IPS-18c (cell line): ENCODE measurements around the gene ROBO3.

ENCODE experiments used
- H3K4me3 ChIP-seq: 2 replicates; pipeline ENCODE4 v1.7.0; 2013; ENCODE audit warnings: low read depth, mild to moderate bottlenecking, low read length, moderate library complexity; ENCODE audit not compliant: insufficient read depth
- H3K9me3 ChIP-seq: one replicate; pipeline ENCODE4 v1.6.1; 2013; ENCODE audit warnings: mild to moderate bottlenecking, low read length, moderate library complexity; ENCODE audit not compliant: control insufficient read depth, insufficient read depth

The ROBO3 gene

DNA sequence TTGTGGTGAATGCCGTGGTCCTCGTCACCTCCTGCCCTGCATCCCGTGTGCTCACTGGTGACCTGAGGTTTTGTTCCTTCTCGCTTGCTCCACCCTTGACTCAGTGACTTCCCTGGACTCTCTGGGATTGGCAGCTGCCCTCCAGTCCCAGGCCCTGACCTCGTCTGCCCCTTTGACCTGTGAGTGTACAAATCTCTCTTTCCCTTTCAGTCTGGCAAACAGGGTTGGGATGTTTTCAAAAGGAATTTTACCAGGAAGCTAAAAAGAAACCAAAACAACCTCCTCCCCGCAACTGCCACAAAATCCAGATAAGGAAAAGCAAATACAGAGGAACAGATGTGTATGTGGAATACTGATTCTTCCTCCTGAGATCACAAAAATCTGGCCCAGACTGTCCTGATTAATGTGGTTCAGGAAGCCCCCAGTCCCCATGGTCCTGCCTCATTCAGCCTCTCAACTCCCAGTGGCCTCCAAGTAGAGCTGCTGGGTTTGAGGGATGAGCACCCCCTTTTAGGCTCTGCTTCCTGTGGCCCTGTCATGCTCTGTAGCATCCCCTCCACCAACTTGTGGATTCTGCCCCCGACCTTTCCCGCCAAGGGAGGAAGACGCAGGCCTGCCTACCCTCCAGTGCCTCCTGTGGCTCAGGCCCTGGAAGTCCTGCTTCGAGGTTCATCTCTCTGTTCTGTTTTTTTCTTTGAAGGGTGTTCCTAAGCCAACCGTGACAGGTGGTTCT lies 17.3 kb downstream of the ROBO3 start:
- no peaks in the 10 kb centered on the region for H3K9me3 ChIP-seq
- no peak overlapping the region for H3K4me3 ChIP-seq

DNA sequence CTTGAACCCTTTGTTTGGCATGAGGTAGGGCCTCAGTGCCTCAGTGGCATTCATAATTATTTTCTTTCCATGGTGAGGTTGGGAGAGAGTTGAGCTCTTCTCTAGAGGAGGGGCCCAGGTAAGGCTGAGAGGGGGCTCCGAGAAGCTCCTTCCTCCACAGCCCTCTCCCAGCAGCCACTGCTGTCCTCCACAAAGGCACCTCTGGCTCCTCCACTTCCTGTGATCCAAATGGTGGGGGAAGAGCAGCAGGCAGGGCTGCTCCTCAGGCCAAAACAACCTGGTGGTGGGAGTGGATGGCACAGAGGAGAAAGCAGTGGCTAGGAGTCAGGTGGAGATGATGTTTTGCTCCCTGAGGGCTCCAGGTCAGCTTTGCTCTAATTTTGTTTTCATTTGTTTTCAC lies 19.1 kb downstream of the ROBO3 start:
- Histone ChIP-seq H3K4me3 (no peak overlapping the region), H3K9me3 (no peaks in the 10 kb centered on the region)

DNA sequence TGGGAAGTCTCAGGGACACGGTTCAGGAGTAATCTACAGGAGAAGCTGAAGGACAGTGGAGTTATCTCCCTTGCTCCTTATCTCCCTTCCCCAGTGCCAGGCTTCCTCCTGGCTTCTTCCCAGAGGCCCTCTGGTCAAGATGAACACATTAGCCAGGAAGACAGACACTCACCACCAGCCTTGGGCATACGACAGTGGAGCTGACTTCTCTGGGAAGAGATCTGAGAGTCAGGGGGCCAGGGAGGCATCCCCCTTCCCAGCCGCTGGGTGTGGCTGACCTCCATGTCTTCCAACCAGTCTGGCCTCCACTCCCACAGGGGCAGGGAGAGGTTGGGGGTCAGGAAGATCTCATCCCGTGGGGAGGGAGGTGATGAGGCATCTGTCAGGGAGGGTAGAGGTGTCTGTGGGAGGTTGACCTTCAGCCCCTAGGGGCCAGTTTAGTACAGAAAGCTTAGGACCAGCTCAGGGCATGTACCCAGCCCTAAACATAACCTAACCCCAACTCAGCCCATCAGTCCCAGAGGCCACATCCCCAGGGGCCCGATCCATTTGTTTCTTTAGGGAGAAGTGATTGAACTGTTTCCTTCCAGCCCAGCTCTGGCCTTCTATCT lies 19.7 kb downstream of the ROBO3 start:
- Histone ChIP-seq H3K9me3 (no peaks in the 10 kb centered on the region), H3K4me3 (no peak overlapping the region)

DNA sequence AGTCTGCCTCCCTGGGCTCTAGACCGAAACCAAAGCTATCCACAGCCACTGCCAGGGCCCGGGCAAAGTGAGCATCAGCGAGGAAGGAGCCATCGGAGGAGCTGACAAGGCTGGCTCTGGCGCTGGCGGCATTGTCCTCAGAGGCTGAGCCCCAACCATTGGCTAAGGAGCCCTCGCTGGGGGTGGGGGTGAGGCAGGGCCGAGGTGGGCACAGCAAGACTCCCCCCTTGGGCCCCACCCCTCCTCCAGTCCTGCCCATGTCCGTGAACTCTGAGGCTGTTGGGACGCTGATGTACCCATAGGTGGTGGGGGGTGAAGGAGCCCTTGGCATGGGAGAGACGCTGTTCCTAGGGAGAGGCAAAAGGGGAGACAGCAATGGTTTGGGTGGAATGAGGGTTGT lies 21.2 kb downstream of the ROBO3 start:
- H3K4me3 ChIP-seq: no peak overlapping the region
- no peaks in the 10 kb centered on the region for H3K9me3 ChIP-seq

DNA sequence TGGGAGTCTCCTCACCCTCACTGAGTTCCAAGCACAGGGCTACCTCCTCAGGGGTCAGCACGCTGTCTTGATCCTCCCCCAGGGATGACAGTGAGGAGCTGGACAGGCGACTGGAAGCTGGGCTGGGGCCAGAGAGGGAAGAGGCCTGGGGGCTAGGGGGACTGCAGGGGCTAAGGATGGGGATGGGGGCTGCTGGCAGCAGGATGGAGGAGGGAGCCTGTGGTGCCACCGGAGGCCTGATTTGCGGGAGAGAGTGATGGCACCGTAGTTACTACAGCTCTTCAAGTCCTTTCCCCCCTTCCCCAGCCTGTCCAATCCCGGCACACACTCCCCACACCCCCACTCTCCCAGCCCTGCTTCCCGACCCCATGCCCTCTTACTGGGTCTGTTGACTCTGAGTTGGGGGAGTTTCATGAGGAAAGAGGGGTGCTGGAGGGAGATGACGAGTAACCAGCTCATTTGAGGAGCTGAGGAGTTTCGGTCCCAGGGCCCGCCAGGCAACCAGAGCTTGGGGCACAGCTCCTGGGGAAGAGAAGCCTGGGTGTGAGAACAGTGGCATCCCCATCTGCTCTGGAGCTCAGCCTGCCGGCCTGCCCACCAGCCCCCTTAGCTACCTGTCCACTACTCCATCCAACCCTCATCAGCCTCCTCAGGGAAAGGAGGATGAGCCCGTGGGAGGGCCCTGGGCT lies 21.9 kb downstream of the ROBO3 start:
- no peaks in the 10 kb centered on the region for H3K9me3 ChIP-seq
- H3K4me3 ChIP-seq: no peak overlapping the region

DNA sequence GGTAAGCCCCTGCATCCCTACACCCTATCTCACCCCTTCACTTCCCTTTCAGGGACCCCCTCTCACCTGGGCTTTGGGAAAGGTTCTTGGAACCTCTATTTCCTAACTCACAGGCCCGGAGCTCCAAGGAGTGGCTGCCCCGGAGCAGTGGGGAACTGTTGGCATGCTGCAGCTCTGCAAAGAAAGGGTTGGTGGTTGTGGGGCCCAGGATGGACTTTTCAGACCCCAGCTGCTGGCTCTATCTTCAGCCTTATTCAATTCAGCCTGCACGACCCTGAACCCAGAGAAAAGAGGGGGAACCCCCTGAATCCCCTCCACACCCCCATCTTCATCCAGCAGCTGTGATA lies 22.4 kb downstream of the ROBO3 start:
- no peaks in the 10 kb centered on the region for H3K9me3 ChIP-seq
- H3K4me3 ChIP-seq: no peak overlapping the region

DNA sequence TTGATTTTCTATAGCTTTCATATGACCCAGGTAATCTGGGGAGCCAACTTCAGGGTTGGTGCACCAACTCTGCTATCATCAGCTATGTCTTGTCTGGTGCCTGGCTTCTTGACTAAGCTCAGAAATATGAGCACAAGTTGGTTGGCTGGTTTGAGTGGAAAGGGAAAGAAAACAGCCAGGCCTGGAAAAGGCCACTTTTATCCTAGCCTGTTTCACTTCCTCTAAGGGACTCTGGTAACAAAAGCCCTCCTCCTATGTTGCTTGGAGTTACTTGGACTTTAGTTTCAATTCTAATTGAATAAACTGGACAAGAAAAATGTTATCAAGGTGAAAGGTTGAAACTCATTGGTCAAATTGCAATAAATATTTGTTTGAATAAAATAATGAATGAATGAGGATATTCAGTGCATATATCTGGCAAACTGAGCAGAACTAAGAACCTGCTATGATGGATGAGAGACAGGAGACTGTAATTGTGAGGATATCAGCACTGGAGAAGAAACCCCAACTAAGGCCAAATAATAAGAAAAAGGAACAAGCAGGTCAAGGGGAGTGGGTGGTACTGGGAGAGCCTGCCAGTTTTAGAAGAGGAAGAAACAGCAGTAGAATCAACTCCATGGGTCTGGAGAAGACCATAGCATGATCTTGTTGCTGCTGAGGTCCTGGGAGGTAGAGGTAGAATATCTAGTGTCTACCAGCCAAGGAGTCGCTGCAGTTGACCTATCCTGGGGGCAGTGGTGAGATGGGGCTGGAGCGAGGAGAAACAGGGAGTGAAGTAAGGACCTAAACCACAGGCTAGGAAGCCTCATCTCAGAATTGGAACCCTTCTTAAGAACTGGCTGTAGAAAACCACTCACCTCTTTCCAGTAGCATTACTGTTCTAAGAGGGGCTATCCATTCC lies 24.2 kb downstream of the ROBO3 start:
- no peak overlapping the region for H3K4me3 ChIP-seq
- H3K9me3 ChIP-seq: no peaks in the 10 kb centered on the region

DNA sequence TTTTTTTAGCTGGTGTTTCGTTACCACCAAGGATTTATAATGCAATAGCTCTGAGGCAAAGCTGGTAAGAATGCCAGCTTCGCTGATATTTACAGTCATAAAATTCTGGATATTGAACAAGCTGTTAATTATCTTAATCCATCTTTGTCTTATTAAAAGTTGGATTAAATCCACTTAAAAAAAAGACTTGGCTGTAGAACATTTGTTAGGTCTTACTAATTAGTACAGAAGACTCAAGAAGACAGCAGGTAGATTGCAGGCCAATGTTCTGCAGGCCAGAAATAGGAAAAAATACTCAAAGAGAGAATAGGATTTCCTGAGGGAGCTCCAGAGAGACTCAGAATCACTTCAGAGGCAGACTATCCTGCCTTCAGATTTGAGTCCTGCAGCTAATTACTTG lies 24.9 kb downstream of the ROBO3 start:
- no peak overlapping the region for H3K4me3 ChIP-seq
- no peaks in the 10 kb centered on the region for H3K9me3 ChIP-seq

DNA sequence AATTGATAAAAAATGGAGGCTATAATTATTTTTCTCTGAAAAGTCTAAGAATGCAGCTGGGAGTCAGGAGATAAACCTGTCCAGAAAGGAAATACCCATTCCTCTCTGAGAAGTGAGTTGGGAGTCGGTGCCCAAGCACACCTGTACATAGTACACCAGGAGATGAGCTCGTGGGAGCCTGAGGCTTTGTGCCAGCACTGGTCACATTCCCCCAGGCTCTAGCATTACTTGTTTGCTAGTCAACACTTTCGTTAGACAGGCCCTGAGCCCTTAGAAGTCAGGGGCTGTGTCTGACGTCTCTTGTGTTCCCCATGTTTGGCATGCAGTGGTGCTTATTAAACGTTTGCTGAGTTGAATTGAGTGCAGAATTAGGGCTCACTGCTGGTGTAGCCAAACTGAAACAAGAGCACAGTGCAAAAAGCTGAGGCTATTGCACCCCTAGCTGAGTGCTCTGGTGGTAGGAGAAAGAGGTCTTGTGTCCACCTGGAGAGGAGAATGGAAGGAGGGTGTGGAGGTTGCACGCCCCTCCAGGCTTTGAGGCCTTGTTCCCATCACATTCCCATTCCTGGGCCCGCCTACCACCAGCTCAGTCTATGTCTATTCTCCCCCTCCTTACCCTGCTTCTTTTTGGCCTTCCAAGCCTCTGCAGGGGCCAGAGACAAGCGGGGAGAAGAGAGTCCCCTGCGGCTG lies 25.6 kb downstream of the ROBO3 start:
- no peak overlapping the region for H3K4me3 ChIP-seq

DNA sequence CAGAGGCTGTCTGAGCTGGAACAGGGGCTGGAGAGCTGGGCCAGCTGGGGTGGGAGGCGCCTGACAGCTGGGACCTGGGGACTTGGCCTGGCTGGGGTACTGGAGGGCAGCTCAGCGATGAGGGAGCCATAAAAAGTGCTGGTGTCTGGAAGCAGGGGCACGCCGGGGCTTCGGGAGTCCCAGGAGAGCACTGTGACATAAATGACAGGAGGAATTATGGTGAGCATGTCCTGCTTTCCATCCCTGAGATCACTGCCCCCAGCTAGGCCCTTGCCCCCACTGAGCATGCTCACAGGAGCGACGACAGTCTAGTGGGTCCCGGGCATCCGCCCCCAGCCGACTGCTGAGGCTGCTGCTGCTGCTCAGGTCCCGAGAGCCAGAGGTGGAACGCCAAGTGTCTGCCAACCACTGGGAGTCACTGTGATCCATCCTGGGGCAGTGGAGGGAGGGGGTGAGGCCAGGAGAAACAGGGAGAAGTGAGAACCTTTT lies 26.2 kb downstream of the ROBO3 start:
- Histone ChIP-seq H3K9me3 (no peaks in the 10 kb centered on the region), H3K4me3 (no peak overlapping the region)

More for the DNA sequence above, 25.6 kb downstream of the ROBO3 start:
- no peaks in the 10 kb centered on the region for H3K9me3 ChIP-seq

DNA sequence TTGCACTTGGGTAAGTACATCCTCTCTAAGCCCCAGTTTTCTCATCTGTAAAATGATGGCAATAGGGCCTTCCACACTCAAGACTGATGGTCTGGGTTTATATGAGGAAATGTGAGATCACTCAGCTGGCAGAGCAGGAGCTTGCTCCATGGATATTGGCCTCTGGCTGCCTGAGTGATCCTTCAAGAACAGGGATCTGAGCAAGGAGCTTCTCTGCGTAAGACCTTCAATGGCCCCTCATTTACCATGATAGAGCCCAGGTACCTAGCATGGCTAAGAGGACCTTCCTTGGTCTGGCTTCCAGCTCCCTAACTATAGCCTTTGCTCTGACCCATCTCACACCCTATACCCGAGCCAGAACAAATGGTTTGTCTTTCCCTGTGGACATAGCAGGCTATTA lies 26.9 kb downstream of the ROBO3 start:
- Histone ChIP-seq H3K4me3 (no peak overlapping the region), H3K9me3 (no peaks in the 10 kb centered on the region)

DNA sequence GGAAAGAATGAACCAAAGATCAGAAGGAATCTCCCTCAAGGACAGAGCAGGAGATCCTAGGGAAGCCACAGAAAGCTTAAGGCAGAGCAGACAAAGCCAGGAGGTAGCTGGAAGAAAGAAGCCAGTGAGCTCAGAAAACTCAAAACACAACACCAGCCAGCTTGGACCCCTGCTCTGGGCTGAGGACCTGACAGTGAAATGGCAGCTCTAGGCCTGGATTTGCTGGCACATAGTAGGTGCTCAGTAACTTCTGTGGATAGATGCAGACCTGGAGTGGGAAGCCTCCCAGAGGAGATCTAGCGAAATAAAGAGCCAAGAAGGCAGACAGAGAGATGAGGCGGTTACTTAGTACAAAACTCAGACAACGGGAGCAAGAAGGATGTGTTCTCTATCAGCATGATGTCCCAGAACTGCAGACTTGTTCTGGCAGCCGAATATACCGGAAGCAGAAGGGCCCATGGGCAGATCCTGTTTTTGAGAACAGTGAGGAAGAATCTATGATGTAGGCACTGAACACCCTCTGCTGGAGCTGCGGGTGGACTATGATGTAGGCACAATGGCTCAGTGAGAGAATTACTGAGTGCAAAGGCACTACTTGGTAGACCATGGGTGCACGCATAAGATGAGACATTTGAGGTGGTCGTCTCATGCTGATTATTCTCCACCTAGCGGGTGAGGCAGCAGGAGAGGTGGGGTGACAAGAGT lies 27.7 kb downstream of the ROBO3 start:
- Histone ChIP-seq H3K4me3 (no peak overlapping the region), H3K9me3 (no peaks in the 10 kb centered on the region)

DNA sequence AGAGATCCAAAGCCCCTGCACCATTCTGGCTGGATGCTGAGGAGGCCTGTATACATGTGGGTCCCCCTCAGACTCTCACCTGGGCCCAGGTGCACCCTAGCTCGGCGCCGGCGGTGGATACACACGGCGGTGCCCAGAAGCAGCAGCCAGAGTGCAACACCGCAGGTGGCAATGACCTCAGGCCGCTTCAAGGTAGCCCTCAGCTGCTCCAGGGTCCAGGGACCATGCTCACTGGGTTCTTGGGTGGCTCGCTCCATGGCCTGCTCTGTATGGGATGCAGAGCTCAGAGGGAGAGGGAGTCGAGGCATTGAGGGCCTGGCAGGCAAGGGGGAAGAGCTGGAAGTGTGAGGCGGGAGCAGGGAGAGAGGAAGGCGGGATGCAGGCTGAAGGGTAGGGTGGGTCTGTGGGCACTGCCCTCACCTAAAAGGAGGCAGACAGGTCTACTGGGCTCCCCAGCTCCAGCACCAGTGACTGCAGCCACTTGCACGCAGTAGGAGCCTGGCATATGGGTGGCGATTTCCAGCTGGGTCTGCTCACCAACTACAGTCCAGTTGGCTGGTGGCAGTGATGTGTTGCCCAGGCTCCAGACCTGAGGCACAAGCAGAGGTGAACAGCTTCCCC lies 28.7 kb downstream of the ROBO3 start:
- no peaks in the 10 kb centered on the region for H3K9me3 ChIP-seq
- H3K4me3 ChIP-seq: no peak overlapping the region

DNA sequence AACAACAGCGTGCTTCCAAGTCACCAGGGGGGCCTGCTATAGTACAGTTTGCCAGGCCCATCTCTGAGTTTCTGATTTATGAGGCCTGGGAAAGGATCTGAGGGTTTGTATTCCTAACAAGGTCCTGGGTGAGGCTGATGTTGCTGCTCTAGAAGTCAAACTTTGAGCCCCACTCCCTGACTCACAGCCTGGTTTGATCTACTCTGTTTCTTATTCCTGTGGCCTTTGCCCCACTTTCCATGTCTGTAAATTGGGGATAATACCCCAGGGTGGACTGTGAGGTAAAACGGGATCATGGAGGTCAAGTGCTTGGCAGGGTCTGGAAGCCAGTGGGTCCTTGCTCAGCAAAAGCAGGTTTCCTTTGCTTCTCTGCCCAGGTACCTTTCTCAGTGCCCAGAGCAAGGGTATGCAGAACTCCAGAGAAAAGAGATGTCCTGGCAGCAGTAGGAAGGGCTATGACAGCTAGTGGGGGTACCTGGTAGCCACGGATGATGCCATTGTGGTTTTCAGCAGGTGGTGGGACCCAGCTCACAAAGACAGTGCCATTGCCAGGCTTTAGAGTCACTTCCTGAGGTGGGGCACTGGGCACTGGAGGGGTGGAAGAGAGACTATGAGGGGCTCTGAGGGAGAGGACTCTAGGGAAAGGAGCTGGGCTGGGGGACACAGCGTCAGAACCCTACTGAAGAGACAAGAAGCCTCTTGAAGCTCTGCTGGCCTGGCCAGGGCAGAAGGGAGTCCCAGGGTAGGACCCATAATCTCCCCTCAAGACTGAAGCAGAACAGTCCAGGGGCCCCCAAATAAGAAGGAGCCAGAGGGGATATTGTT lies 29.6 kb downstream of the ROBO3 start:
- Histone ChIP-seq H3K4me3 (no peak overlapping the region), H3K9me3 (no peaks in the 10 kb centered on the region)

DNA sequence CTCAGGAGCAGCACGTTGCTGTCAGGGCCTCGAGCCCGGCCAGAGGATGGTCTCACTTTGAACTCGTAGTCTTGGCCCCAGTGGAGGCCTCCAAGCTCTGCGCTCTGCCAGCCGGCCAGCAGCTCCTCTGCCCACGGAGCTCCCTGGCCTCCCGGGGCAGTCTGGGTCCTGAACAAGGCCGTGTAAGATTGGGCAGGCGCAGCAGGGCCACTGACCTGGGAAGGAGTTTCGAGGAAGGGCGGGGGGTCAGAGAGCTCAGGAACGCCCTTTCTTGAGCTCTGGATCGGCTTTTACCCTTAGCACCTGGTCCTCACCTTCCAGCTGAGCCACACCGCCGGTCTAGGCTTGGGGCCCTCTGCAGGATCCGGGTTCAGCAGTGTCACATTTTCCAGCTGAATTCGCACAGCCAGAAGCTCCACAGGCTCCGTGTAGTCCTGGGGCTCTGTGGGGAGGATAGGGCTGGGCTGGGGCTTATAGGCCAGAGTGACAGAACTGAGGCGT lies 30.3 kb downstream of the ROBO3 start:
- Histone ChIP-seq H3K4me3 (no peak overlapping the region), H3K9me3 (no peaks in the 10 kb centered on the region)
